Endothelial cell (in vitro differentiated cells): ENCODE measurements around the gene CEMIP. TPM values are rescaled to one million over a fixed set of nuclear protein-coding genes. Genes with fewer than 3 reads are reported as not detected.

Experiments used
- DNase-seq: peaks from one replicate; pipeline ENCODE4 v3.0.0; 2021; ENCODE audit warnings: low spot score
- H3K27ac Mint-ChIP-seq: one replicate; pipeline ENCODE4 v1.8.0; 2021; ENCODE audit warnings: mixed read lengths, inconsistent platforms; ENCODE audit not compliant: unreplicated experiment
- H3K27me3 Mint-ChIP-seq: one replicate; pipeline ENCODE4 v1.8.0; 2021; ENCODE audit warnings: mild to moderate bottlenecking, moderate library complexity, mixed read lengths, inconsistent platforms; ENCODE audit not compliant: unreplicated experiment
- H3K36me3 Mint-ChIP-seq: one replicate; pipeline ENCODE4 v1.8.0; 2021; ENCODE audit warnings: mild to moderate bottlenecking, low read depth, mixed read lengths, inconsistent platforms; ENCODE audit not compliant: unreplicated experiment
- H3K4me1 Mint-ChIP-seq: one replicate; pipeline ENCODE4 v1.8.0; 2021; ENCODE audit warnings: mild to moderate bottlenecking, mixed read lengths, inconsistent platforms; ENCODE audit not compliant: unreplicated experiment
- H3K4me3 Mint-ChIP-seq: one replicate; pipeline ENCODE4 v1.8.0; 2021; ENCODE audit warnings: mild to moderate bottlenecking, mixed read lengths, inconsistent platforms; ENCODE audit not compliant: unreplicated experiment
- H3K9me3 Mint-ChIP-seq: one replicate; pipeline ENCODE4 v1.8.0; 2021; ENCODE audit warnings: mixed read lengths, inconsistent platforms; ENCODE audit not compliant: unreplicated experiment
- total RNA-seq: library from RNA; stranded (reverse); fragmentation: NEBNext Ultra II Directional; extraction: Animal tissue kit (Norgen Biotek cat#: 25700); gene quantifications from one replicate; pipeline ENCODE4 v1.2.1, GENCODE V29; 2021; ENCODE audit not compliant: unreplicated experiment
- TF ChIP-seq, protein P1 (sequence below): fragments of 200-600 bp; sonication (generic); IDR thresholded peaks from one replicate; pipeline ENCODE4 v1.5.0; 2021; ENCODE audit warnings: antibody characterized with exemption; ENCODE audit not compliant: unreplicated experiment

CEMIP gene
- total RNA-seq, 1 donor from 2014 or later = not detected

GRCh38 chr15:80937718-80938117 lies 158.5 kb downstream of the CEMIP start:
- peaks cover 2% of the 10 kb centered on the region for H3K27me3 Mint-ChIP-seq
- DNase-seq = no peak
- H3K27ac Mint-ChIP-seq = no peak overlapping the region
- H3K4me3 Mint-ChIP-seq = no peak overlapping the region
- H3K9me3 Mint-ChIP-seq = no peaks in the 10 kb centered on the region
- peaks cover 4% of the 10 kb centered on the region for H3K36me3 Mint-ChIP-seq
- TF ChIP-seq, protein P1, sequence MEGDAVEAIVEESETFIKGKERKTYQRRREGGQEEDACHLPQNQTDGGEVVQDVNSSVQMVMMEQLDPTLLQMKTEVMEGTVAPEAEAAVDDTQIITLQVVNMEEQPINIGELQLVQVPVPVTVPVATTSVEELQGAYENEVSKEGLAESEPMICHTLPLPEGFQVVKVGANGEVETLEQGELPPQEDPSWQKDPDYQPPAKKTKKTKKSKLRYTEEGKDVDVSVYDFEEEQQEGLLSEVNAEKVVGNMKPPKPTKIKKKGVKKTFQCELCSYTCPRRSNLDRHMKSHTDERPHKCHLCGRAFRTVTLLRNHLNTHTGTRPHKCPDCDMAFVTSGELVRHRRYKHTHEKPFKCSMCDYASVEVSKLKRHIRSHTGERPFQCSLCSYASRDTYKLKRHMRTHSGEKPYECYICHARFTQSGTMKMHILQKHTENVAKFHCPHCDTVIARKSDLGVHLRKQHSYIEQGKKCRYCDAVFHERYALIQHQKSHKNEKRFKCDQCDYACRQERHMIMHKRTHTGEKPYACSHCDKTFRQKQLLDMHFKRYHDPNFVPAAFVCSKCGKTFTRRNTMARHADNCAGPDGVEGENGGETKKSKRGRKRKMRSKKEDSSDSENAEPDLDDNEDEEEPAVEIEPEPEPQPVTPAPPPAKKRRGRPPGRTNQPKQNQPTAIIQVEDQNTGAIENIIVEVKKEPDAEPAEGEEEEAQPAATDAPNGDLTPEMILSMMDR = no peak
- H3K4me1 Mint-ChIP-seq = peaks cover 14% of the 10 kb centered on the region

- Mint-ChIP-seq H3K27me3 (peaks cover 6% of the 10 kb centered on the region), H3K4me1 (peaks cover 13% of the 10 kb centered on the region), H3K9me3 (no peaks in the 10 kb centered on the region), H3K27ac (no peak overlapping the region), H3K36me3 (peaks cover 4% of the 10 kb centered on the region), H3K4me3 (no peak overlapping the region)
- DNase-seq = no peak
- TF ChIP-seq, protein P1 = no peak
Measured at GRCh38 chr15:80939216-80939615, 160.0 kb downstream of the CEMIP start.

GRCh38 chr15:80940331-80940730 lies 161.2 kb downstream of the CEMIP start:
- H3K36me3 Mint-ChIP-seq = peaks cover 8% of the 10 kb centered on the region
- no peak for DNase-seq
- TF ChIP-seq, protein P1 = no peak
- H3K27ac Mint-ChIP-seq = no peak overlapping the region
- H3K27me3 Mint-ChIP-seq = peaks cover 6% of the 10 kb centered on the region
- H3K9me3 Mint-ChIP-seq = no peaks in the 10 kb centered on the region
- peaks cover 2% of the 10 kb centered on the region for H3K4me1 Mint-ChIP-seq
- H3K4me3 Mint-ChIP-seq = no peak overlapping the region

GRCh38 chr15:80940851-80941250 lies 161.7 kb downstream of the CEMIP start:
- TF ChIP-seq, protein P1 = no peak
- peaks cover 11% of the 10 kb centered on the region for H3K36me3 Mint-ChIP-seq
- no peaks in the 10 kb centered on the region for H3K4me1 Mint-ChIP-seq
- no peak overlapping the region for H3K27ac Mint-ChIP-seq
- no peaks in the 10 kb centered on the region for H3K9me3 Mint-ChIP-seq
- H3K27me3 Mint-ChIP-seq = peaks cover 6% of the 10 kb centered on the region
- no peak overlapping the region for H3K4me3 Mint-ChIP-seq
- no peak for DNase-seq

DNA sequence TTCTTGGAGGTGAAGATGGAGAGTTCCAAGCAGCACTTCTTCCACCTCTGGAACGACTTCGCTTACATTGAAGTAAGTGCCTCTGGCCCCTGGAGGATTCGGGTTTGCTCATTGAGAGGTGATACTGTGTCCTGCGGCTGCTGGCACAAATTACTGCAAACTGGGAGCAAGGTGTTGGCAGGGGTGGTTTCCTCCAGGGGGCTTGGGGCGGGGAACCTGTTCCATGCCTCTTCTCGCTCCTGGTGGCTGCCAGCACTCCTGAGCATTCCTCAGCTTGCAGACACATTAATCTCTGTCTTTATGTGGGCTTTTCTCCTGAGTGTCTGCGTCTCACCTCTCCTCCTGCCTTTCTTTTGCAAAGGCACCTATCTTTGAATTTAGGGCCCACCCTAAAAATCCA lies 163.1 kb downstream of the CEMIP start:
- H3K36me3 Mint-ChIP-seq = peaks cover 11% of the 10 kb centered on the region
- no peaks in the 10 kb centered on the region for H3K4me1 Mint-ChIP-seq
- no peak for DNase-seq
- no peak overlapping the region for H3K27ac Mint-ChIP-seq
- no peaks in the 10 kb centered on the region for H3K9me3 Mint-ChIP-seq
- H3K27me3 Mint-ChIP-seq = peaks cover 4% of the 10 kb centered on the region
- TF ChIP-seq, protein P1 = no peak
- H3K4me3 Mint-ChIP-seq = no peak overlapping the region
